SIG-M5 (cell line): Measurements from ENCODE around the gene ZNF490.

ENCODE experiments used
- DNase-seq: peaks from one replicate; lab custom pipeline; 2025; lab: John Stamatoyannopoulos, UW

Gene ZNF490

DNA sequence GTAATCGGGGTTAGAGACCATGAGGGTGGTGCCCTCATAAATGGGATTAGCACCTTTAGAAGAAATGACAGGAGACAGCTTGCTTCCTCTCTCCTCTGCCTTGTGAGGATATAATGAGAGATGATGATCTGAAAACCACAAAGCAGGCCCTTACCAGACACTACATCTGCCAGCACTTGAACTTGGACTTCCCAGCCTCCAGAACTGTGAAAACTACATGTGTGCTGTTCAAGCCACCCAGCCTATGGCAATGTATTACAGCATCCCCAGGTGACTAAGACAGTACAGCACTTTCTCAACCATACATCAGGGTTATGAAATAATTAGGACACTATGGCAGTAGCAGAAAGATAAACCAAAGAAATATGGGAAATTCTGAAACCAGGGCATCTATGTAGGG, 66.8 kb downstream of the ZNF490 start:
- no peak for DNase-seq
